ENCODE results near the gene CDKN2D. TPM values are rescaled to one million over a fixed set of nuclear protein-coding genes. Genes with fewer than 3 reads are reported as not detected.
"Not testable (repeated sequence)": the region's sequence is repeated elsewhere in the genome, so short reads cannot be mapped to it uniquely, and the experiment has no call there.

CDKN2D gene
- total RNA-seq, 1 donor from 2014 or later, result 16.5 TPM

- no peak for DNase-seq (ENCODE audit: low read depth)
Observed at GRCh38 chr19:10582091-10582490, 13.3 kb upstream of the CDKN2D start.

- DNase-seq (ENCODE audit: low read depth), result peak; percentile 92
Observed at GRCh38 chr19:10580979-10581631, 12.3 kb upstream of the CDKN2D start.

GRCh38 chr19:10577951-10578350, 9.2 kb upstream of the CDKN2D start:
- DNase-seq (ENCODE audit: low read depth), result no peak

GRCh38 chr19:10575011-10575716, 6.4 kb upstream of the CDKN2D start:
- DNase-seq (ENCODE audit: low read depth), result no peak

GRCh38 chr19:10574462-10574861, 5.7 kb upstream of the CDKN2D start:
- DNase-seq (ENCODE audit: low read depth), result no peak

GRCh38 chr19:10573793-10574192, 5.0 kb upstream of the CDKN2D start:
- DNase-seq (ENCODE audit: low read depth), result not testable (repeated sequence)

- DNase-seq (ENCODE audit: low read depth), result no peak
Observed at GRCh38 chr19:10568062-10568825, 535 bp downstream of the CDKN2D start.

- DNase-seq (ENCODE audit: low read depth), result no peak
Observed at GRCh38 chr19:10567656-10568055, 1.1 kb downstream of the CDKN2D start.

GRCh38 chr19:10566658-10567410, 1.9 kb downstream of the CDKN2D start:
- DNase-seq (ENCODE audit: low read depth), result no peak

- no peak for DNase-seq (ENCODE audit: low read depth)
Observed at GRCh38 chr19:10566408-10566657, 2.4 kb downstream of the CDKN2D start.

GRCh38 chr19:10565567-10566407, 3.0 kb downstream of the CDKN2D start, which contains the start of gene KRI1:
TSS of gene KRI1 (minus strand) at chr19:10566010. CDS start at chr19:10565999, 11 bp downstream.
- peak; percentile 98 for DNase-seq (ENCODE audit: low read depth)

- peak; percentile 62 for DNase-seq (ENCODE audit: low read depth)
Observed at GRCh38 chr19:10565028-10565566, 3.7 kb downstream of the CDKN2D start.

GRCh38 chr19:10562609-10563008, 6.2 kb downstream of the CDKN2D start:
- DNase-seq (ENCODE audit: low read depth), result no peak

GRCh38 chr19:10560154-10560553, 8.6 kb downstream of the CDKN2D start:
- DNase-seq (ENCODE audit: low read depth), result no peak

- DNase-seq (ENCODE audit: low read depth), result no peak
Observed at GRCh38 chr19:10557603-10558197, 11.1 kb downstream of the CDKN2D start.

GRCh38 chr19:10555610-10555973, 13.2 kb downstream of the CDKN2D start:
- DNase-seq (ENCODE audit: low read depth), result no peak

GRCh38 chr19:10554760-10555609, 13.8 kb downstream of the CDKN2D start:
- DNase-seq (ENCODE audit: low read depth), result no peak

- DNase-seq (ENCODE audit: low read depth), result peak; percentile 46
Observed at GRCh38 chr19:10553943-10554381, 14.8 kb downstream of the CDKN2D start.

GRCh38 chr19:10553087-10553667, 15.6 kb downstream of the CDKN2D start:
- no peak for DNase-seq (ENCODE audit: low read depth)

Data from myocyte (in vitro differentiated cells).